Activated naive CD4-positive, alpha-beta T cell treated with anti-CD3 and anti-CD28 coated beads, Interleukin-2, amount 10 ng/mL, durations not matched to agents 7 days and 5 days (primary cell): Measurements from ENCODE around the gene PPP2R5D.

Experiments
- CTCF ChIA-PET: fragments of 350-600 bp; sonication (Branson Sonifier 250); formaldehyde crosslinking; loops from one replicate; lab custom pipeline; 2021; ENCODE audit warnings: antibody characterized with exemption; lab: Charles Lee
- DNase-seq: peaks from one replicate; pipeline ENCODE4 v3.0.0-alpha.2; 2020
- H3K27ac Mint-ChIP-seq: one replicate; pipeline ENCODE4 v1.8.0; 2021; ENCODE audit warnings: mild to moderate bottlenecking, moderate library complexity, mixed read lengths
- H3K27me3 Mint-ChIP-seq: one replicate; pipeline ENCODE4 v1.8.0; 2021; ENCODE audit warnings: mild to moderate bottlenecking, mixed read lengths
- H3K36me3 Mint-ChIP-seq: one replicate; pipeline ENCODE4 v1.8.0; 2021; ENCODE audit warnings: mixed read lengths
- H3K4me1 Mint-ChIP-seq: one replicate; pipeline ENCODE4 v1.8.0; 2021; ENCODE audit warnings: mixed read lengths
- H3K4me3 Mint-ChIP-seq: one replicate; pipeline ENCODE4 v1.8.0; 2021; ENCODE audit warnings: mild to moderate bottlenecking, moderate library complexity, mixed read lengths
- H3K9me3 Mint-ChIP-seq: one replicate; pipeline ENCODE4 v1.8.0; 2021; ENCODE audit warnings: mixed read lengths

Gene PPP2R5D

DNA sequence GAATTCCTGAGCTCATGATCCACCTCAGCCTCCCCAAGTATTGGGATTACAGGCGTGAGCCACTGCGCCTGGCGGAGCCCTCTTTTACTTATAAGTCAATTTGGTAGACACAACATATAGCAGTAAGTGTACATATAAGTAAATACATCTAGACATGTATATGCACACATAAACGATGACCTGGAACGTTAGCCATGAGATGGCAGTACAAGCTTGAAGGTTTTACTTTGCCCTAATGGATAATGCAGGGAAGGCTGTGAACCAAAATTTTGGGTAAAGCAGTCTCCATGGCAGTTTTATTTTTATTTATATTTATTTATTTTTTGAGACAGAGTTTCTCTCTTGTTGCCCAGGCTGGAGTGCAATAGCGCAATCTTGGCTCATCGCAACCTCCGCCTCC lies 26.2 kb upstream of the PPP2R5D start:
- H3K27me3 Mint-ChIP-seq = peaks cover 24% of the 10 kb centered on the region
- DNase-seq = no peak
- H3K36me3 Mint-ChIP-seq = peaks cover 11% of the 10 kb centered on the region
- H3K4me3 Mint-ChIP-seq = no peak overlapping the region
- H3K27ac Mint-ChIP-seq = no peak overlapping the region
- CTCF ChIA-PET = no interaction called here
- no peaks in the 10 kb centered on the region for H3K9me3 Mint-ChIP-seq
- peaks cover 19% of the 10 kb centered on the region for H3K4me1 Mint-ChIP-seq

DNA sequence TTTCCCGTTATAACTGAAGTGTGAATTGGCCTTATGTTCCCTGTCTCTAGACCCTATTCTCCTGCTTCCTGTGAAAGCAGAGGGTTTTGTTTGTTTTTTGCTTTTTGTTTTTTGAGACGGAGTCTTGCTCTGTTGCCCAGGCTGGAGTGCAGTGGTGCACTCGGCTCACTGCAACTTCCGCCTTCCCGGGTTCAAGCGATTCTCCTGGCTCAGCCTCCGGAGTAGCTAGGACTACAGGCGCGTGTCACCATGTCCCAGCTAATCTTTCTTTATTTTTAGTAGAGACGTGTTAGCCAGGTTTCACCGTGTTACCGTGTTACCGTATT lies 24.5 kb upstream of the PPP2R5D start:
- peaks cover 24% of the 10 kb centered on the region for H3K27me3 Mint-ChIP-seq
- peak overlapping the region; percentile 50 for H3K4me3 Mint-ChIP-seq

DNA sequence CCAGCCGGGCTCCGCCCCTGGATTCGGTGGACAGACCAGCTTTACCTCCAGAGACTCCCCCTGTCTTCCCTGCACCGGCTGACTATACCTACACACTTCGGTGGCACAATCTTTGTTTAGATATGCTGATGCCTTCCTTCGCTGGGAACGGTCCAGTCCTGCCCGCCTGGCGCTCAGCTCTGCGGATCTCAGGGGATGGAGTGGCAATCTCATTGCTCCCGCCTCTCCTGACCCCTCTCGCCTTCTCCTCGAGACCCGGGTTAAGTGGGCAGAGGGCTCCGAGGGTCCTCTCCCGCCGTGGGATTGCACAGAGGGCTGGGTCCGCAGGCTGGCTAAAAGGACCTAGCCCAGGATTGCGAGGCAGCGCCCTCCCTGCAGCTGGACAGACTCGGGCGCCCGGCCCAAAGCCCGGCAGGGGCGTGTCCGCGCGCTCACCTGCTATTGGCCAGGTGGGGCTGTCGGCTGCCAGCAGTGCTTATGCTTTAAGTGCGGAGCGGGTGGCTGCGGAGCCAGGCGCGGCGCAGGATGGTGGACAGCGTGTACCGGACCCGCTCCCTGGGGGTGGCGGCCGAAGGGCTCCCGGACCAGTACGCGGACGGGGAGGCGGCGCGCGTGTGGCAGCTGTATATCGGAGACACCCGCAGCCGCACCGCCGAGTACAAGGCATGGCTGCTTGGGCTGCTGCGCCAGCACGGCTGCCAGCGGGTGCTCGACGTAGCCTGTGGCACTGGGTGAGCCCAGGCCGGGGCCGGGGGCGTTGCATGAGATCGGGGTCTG lies 23.9 kb upstream of the PPP2R5D start, which contains the start of gene GNMT:
GNMT (plus strand) TSS at position 512 of the 777 bp plus-strand sequence; CDS start at position 526, 14 bp downstream.
- Mint-ChIP-seq H3K27ac (no peak within 1 kb of the TSS), H3K27me3 (peaks cover 24% of the 10 kb centered on the region), H3K9me3 (no peaks in the 10 kb centered on the region), H3K4me3 (peak within 1 kb of the TSS; percentile 50), H3K36me3 (peaks cover 12% of the 10 kb centered on the region), H3K4me1 (peaks cover 19% of the 10 kb centered on the region)
- DNase-seq = peak; percentile 67
- CTCF ChIA-PET = no interaction called here

More for the DNA sequence above, 24.5 kb upstream of the PPP2R5D start:
- Mint-ChIP-seq H3K4me1 (peaks cover 19% of the 10 kb centered on the region), H3K27ac (no peak overlapping the region), H3K36me3 (peaks cover 11% of the 10 kb centered on the region), H3K9me3 (no peaks in the 10 kb centered on the region)
- no peak for DNase-seq
- CTCF ChIA-PET = no interaction called here

DNA sequence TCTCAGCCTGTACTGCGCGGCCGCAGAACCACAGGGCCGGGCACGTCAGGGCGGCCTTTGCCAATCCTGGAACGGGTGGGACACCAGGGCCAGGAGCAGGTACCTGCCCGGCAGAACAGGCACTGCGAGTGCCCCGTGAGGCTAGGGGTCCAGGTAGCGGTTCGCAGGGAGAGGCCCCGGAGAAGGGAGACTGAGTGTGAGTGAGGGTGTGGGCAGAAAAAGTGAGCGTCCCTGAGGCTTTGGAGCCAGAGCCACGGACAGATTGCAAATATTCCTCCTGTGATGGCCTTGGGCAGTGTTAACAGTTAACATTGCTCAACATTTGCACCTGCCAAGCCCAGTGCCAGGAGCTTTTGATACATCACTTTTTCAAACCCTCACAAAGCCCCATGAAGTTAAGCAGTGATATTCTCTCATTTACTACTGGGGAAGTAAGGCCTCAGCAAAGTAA lies 23.3 kb upstream of the PPP2R5D start:
- no peak overlapping the region for H3K27ac Mint-ChIP-seq
- no peaks in the 10 kb centered on the region for H3K9me3 Mint-ChIP-seq
- H3K4me1 Mint-ChIP-seq = peaks cover 19% of the 10 kb centered on the region
- peaks cover 13% of the 10 kb centered on the region for H3K36me3 Mint-ChIP-seq
- DNase-seq = no peak
- H3K4me3 Mint-ChIP-seq = peak overlapping the region; percentile 50
- CTCF ChIA-PET = no interaction called here
- peaks cover 24% of the 10 kb centered on the region for H3K27me3 Mint-ChIP-seq

DNA sequence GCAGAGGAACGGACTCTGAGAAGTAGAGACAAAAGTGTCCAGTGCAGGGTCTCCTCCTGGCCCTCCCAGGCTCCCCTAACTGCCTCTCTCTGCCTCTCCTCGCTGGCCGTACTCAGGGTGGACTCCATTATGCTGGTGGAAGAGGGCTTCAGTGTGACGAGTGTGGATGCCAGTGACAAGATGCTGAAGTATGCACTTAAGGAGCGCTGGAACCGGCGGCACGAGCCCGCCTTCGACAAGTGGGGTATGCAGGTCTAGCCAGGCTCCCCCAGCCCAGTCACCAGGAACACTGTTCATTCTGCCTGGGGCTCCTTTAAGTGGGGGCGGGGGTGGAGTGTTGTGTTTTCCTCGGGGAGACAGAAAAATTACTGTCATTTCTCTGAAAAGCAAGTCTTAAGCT lies 22.3 kb upstream of the PPP2R5D start:
- H3K27me3 Mint-ChIP-seq = peaks cover 24% of the 10 kb centered on the region
- H3K4me1 Mint-ChIP-seq = peaks cover 19% of the 10 kb centered on the region
- no peak for DNase-seq
- no peak overlapping the region for H3K27ac Mint-ChIP-seq
- peaks cover 15% of the 10 kb centered on the region for H3K36me3 Mint-ChIP-seq
- CTCF ChIA-PET = no interaction called here
- no peaks in the 10 kb centered on the region for H3K9me3 Mint-ChIP-seq
- H3K4me3 Mint-ChIP-seq = no peak overlapping the region

DNA sequence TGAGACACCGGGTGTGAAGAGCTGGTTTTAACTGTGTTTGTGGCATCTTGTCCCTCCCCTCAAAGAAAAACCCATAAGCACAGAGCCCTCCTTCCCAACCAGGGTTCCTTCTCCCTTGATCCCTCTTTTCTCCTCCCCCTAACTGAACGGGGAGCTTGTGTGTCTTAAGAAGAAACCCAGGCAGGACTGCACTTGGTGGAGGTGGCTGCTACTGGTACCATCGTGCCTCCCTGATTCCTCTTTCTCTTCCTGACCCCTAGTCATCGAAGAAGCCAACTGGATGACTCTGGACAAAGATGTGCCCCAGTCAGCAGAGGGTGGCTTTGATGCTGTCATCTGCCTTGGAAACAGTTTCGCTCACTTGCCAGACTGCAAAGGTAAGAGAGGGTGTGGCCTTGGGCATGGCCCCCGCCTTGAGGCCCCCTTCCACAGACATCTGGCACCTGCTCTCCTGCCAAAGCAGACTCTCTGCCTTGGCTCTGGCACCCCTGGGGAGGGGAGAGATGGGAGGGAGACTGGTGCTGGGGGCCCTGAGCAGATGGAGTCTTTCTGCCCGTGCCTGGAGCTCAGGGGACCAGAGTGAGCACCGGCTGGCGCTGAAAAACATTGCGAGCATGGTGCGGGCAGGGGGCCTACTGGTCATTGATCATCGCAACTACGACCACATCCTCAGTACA lies 21.7 kb upstream of the PPP2R5D start:
- no peak overlapping the region for H3K27ac Mint-ChIP-seq
- no peaks in the 10 kb centered on the region for H3K9me3 Mint-ChIP-seq
- peaks cover 15% of the 10 kb centered on the region for H3K36me3 Mint-ChIP-seq
- DNase-seq = no peak
- peaks cover 24% of the 10 kb centered on the region for H3K27me3 Mint-ChIP-seq
- H3K4me3 Mint-ChIP-seq = no peak overlapping the region
- CTCF ChIA-PET = interaction anchor here (0.7 kb wide), 1 partner anchor 49 kb away, joined by 3 read pairs; no protein-coding TSS in a partner anchor
- peaks cover 19% of the 10 kb centered on the region for H3K4me1 Mint-ChIP-seq

DNA sequence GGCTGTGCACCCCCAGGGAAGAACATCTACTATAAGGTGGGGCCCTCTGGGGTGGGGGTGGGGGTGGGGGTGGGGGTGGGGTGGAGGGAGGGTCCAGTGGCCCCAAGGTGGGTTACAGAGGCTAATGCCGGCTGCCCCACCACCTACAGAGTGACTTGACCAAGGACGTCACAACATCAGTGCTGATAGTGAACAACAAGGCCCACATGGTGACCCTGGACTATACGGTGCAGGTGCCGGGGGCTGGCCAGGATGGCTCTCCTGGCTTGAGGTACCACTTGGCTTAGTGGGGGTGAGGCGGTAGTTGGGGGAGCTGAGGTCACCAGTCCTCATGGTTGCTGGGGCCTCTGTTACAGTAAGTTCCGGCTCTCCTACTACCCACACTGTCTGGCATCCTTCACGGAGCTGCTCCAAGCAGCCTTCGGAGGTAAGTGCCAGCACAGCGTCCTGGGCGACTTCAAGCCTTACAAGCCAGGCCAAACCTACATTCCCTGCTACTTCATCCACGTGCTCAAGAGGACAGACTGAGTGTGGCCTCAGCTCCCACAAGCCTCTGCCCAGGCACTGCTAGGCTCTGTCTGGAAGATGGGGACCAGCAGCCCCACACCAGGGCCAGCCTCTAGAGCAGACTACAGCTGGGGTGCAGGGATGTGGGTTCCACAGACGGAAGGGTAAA lies 21.1 kb upstream of the PPP2R5D start:
- H3K36me3 Mint-ChIP-seq = peaks cover 18% of the 10 kb centered on the region
- H3K27ac Mint-ChIP-seq = no peak overlapping the region
- CTCF ChIA-PET = interaction anchor here (0.7 kb wide), 1 partner anchor 49 kb away, joined by 3 read pairs; no protein-coding TSS in a partner anchor
- H3K4me1 Mint-ChIP-seq = peaks cover 19% of the 10 kb centered on the region
- no peak overlapping the region for H3K4me3 Mint-ChIP-seq
- H3K9me3 Mint-ChIP-seq = no peaks in the 10 kb centered on the region
- DNase-seq = no peak
- peaks cover 24% of the 10 kb centered on the region for H3K27me3 Mint-ChIP-seq

DNA sequence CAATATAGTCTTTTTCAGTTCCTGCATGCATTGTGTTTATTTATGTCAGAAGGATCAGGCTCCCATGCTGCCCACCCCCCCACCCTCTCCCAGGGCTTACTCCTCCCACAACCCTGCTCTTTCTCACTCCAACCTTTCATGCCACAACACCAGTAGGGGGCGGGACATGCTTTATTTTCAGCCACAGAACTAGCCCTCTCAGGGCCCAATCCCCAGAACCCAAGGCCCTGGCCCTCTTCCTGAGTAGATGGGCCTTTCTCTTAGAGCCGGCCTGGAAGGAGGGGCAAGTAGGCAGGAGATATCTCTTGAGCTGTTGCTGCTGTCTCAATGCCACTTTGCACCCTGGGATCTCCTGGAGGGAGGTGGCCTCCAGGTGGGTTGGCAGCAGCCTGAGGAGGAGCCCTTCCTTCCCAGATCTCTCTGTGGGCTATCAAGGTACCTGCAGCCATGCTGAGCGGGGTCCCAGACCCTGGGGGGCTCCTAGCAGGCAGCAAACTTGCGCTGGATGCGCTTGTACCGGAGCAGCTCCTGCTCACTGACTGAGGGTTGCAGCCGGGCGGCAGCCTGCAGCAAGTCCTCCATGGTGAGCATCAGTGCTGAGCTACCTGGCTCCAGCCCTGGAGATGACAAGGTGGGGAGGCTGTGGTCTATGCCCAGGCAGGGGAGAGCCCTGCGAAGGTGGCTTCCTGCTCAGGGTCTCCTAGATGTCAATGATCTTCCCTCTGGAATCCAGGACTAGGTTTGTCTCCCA lies 20.3 kb upstream of the PPP2R5D start:
- CTCF ChIA-PET = interaction anchor here (0.9 to 1.2 kb wide), 3 partner anchors 9 to 180 kb away, joined by 3 to 5 read pairs (median 3); no protein-coding TSS in a partner anchor
- peaks cover 19% of the 10 kb centered on the region for H3K4me1 Mint-ChIP-seq
- H3K4me3 Mint-ChIP-seq = no peak overlapping the region
- peak; percentile 66 for DNase-seq
- H3K27ac Mint-ChIP-seq = no peak overlapping the region
- peaks cover 24% of the 10 kb centered on the region for H3K27me3 Mint-ChIP-seq
- H3K9me3 Mint-ChIP-seq = no peaks in the 10 kb centered on the region
- H3K36me3 Mint-ChIP-seq = peaks cover 21% of the 10 kb centered on the region

DNA sequence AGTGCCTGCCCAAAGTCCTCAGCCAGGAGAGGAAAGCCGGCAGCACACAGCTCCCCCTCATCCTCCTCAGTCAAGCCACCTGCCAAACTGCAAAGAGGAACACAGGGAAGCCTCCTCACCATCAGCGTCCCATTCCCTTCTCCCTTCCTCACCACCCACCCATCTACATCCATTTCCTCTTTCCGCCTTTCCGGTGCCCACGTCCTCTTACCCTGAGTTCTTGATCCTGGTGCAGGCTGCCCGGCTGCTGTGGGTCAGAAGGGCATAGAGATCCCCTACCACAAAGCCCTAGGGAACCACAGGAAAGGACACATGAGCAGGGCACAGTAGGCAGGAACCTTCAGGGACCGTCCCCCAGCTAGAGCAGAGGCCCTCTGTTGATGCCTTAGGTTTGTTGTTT lies 17.8 kb upstream of the PPP2R5D start:
- H3K27me3 Mint-ChIP-seq = peaks cover under 1% of the 10 kb centered on the region
- CTCF ChIA-PET = interaction anchor here (1.0 kb wide), 1 partner anchor 17 kb away, joined by 3 read pairs; the partner anchor contains the start of gene PPP2R5D
- no peaks in the 10 kb centered on the region for H3K9me3 Mint-ChIP-seq
- no peaks in the 10 kb centered on the region for H3K4me1 Mint-ChIP-seq
- no peak for DNase-seq
- no peak overlapping the region for H3K4me3 Mint-ChIP-seq
- peaks cover 26% of the 10 kb centered on the region for H3K36me3 Mint-ChIP-seq
- H3K27ac Mint-ChIP-seq = no peak overlapping the region

DNA sequence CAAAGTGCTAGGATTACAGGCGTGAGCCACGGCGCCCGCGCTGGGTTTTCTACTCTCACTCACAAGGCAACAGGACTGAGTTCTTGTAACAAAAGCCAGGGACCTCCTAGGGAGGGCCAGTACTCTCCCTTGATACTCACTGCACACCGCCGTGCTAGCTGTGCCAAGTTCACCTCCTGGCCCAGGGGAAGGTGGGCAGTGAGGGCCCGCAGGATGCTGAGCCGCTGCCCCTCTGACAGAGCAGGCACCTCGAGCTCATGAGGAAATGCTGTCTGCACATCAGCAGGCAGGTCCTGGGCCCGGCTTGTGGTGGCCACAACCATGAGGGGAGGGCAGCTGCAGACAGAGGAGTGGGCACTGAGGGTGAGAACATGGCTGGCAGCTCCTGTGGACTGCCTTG lies 17.1 kb upstream of the PPP2R5D start:
- H3K4me1 Mint-ChIP-seq = no peaks in the 10 kb centered on the region
- no peaks in the 10 kb centered on the region for H3K27me3 Mint-ChIP-seq
- no peak overlapping the region for H3K27ac Mint-ChIP-seq
- H3K36me3 Mint-ChIP-seq = peaks cover 24% of the 10 kb centered on the region
- CTCF ChIA-PET = no interaction called here
- no peak overlapping the region for H3K4me3 Mint-ChIP-seq
- no peak for DNase-seq
- no peaks in the 10 kb centered on the region for H3K9me3 Mint-ChIP-seq

DNA sequence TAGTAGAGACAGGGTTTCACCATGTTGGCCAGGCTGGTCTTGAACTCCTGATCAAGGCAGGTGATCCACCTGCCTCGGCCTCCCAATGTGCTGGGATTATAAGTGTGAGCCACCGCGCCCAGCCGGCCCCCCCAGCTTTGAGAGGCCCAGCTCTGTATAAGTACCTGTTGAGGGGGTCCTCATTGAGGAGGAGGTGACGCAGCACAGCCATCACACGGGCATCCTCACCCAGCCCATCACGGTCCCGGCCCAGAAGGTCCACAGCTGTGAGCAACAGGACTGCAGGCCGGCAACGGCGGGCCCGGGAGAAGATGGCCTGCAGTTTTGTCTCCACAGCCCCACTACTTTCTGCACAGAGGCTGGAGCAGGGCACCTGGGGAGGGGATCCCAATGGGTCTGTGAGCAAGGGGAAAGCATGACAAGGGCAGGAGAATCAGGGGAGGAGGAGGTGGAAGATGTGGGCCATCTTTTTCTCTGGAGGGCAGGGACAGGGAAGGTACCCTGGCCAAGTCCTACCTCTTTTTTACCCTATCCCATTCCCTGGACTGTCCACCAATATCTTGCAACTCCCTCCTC lies 16.2 kb upstream of the PPP2R5D start:
- Mint-ChIP-seq H3K27ac (no peak overlapping the region), H3K27me3 (no peaks in the 10 kb centered on the region), H3K4me3 (no peak overlapping the region), H3K9me3 (no peaks in the 10 kb centered on the region), H3K4me1 (no peaks in the 10 kb centered on the region), H3K36me3 (peaks cover 21% of the 10 kb centered on the region)
- CTCF ChIA-PET = no interaction called here
- no peak for DNase-seq

DNA sequence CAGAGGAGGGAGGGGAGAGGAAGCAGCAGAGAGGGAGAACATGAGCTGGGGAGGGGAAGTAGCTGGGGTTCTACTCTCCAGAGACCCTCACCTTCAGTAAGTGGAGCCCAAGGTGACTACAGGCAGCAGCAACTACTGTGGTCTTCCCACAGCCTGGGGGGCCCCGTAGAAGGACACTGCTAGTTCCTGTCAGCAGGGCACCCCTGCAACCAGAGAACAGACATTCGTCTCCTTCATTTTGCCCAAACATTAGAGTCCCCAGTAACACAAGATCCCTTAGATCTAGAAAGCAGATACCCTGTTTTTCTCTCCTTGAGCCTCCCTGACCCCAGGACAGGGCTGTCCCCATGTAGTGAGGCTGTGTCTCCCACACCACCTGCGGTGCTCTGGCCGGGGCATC lies 15.6 kb upstream of the PPP2R5D start:
- Mint-ChIP-seq H3K27ac (no peak overlapping the region), H3K9me3 (no peaks in the 10 kb centered on the region), H3K36me3 (peaks cover 26% of the 10 kb centered on the region), H3K4me1 (no peaks in the 10 kb centered on the region), H3K4me3 (no peak overlapping the region), H3K27me3 (no peaks in the 10 kb centered on the region)
- DNase-seq = no peak
- CTCF ChIA-PET = no interaction called here

DNA sequence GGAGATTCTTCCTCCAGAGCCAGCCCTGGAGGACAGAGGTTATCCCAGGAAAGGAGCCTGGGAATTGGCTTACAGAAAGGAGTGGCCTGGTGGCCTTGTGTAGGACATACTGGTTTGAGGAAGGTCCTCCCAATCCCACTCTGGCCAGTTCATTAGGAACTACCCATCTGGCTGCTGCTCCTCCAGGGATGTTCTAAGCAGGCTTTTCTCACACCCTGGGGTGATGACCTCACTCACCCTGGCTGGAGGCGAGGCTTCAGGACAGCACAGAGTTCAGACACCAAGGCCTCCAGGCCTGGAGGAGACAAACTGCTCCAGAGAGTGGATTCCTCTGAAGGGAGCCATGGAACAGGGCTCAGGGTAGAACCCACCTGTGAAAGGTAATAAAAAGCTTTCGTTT lies 14.9 kb upstream of the PPP2R5D start:
- no peak for DNase-seq
- Mint-ChIP-seq H3K4me3 (no peak overlapping the region), H3K36me3 (peaks cover 29% of the 10 kb centered on the region), H3K9me3 (no peaks in the 10 kb centered on the region), H3K4me1 (no peaks in the 10 kb centered on the region), H3K27ac (no peak overlapping the region), H3K27me3 (no peaks in the 10 kb centered on the region)
- CTCF ChIA-PET = no interaction called here
